GM12801 (cell line): Measurements from ENCODE around the gene AREL1.

Experiments used
- CTCF ChIP-seq: IDR thresholded peaks from one replicate; pipeline ENCODE4 v1.5.1; 2011; ENCODE audit warnings: control low read depth; ENCODE audit not compliant: insufficient read length; ENCODE audit errors: extremely low read depth

AREL1 gene

GRCh38 chr14:74645756-74646470, 67.0 kb downstream of the AREL1 start:
- TF ChIP-seq CTCF: no peak

GRCh38 chr14:74645244-74645643, 67.6 kb downstream of the AREL1 start:
- TF ChIP-seq CTCF: no peak

GRCh38 chr14:74641601-74642391, 71.1 kb downstream of the AREL1 start:
- TF ChIP-seq CTCF: no peak

- no peak for TF ChIP-seq CTCF
Observed at GRCh38 chr14:74638966-74639365, 73.9 kb downstream of the AREL1 start.

GRCh38 chr14:74638066-74638465, 74.8 kb downstream of the AREL1 start:
- no peak for TF ChIP-seq CTCF

GRCh38 chr14:74637178-74637550, 75.7 kb downstream of the AREL1 start:
- TF ChIP-seq CTCF: no peak

GRCh38 chr14:74636424-74637177, 76.3 kb downstream of the AREL1 start:
- TF ChIP-seq CTCF: no peak
